Ishikawa (cell line): ENCODE results near the gene CACHD1.

Source experiments
- EP300 ChIP-seq: IDR thresholded peaks from 2 replicates; pipeline ENCODE4 v1.6.1; 2012; ENCODE audit warnings: borderline replicate concordance
- MAX ChIP-seq: IDR thresholded peaks from 2 replicates; pipeline ENCODE4 v1.6.1; 2012
- USF1 ChIP-seq: IDR thresholded peaks from 2 replicates; pipeline ENCODE4 v1.6.1; 2012
- YY1 ChIP-seq: IDR thresholded peaks from 2 replicates; pipeline ENCODE4 v1.6.1; 2012; ENCODE audit warnings: low read depth
- ZBTB7A ChIP-seq: IDR thresholded peaks from 2 replicates; pipeline ENCODE4 v1.6.1; 2012; ENCODE audit warnings: low read depth

GRCh38 chr1:64527165-64527564 is 57.2 kb downstream of the CACHD1 start:
- TF ChIP-seq USF1 (no peak), EP300 (no peak), ZBTB7A (no peak), YY1 (no peak), MAX (no peak)
